ENCODE measurements around the gene KRTAP10-7.
A peak's percentile ranks its signal among the peaks of the same experiment; 100 is the strongest.
"Not testable (repeated sequence)": the region's sequence is repeated elsewhere in the genome, so short reads cannot be mapped to it uniquely, and the experiment has no call there.

Gene KRTAP10-7

GRCh38 chr21:44579056-44579832 is 21.2 kb upstream of the KRTAP10-7 start:
- no peak for TF ChIP-seq CTCF (IDR thresholded peaks at IDR 0.05; ENCODE audit: low read depth, low read length)
- DNase-seq (ENCODE audit: low read depth in 2 of 2) = no peak
- no peak overlapping the region for H3K4me3 ChIP-seq (replicated peaks in 1 of 2; ENCODE audit: low read depth in 2 of 2, low read length in 2 of 2)

GRCh38 chr21:44579833-44580144 is 20.6 kb upstream of the KRTAP10-7 start:
- no peak for DNase-seq (ENCODE audit: low read depth in 2 of 2)
- no peak for TF ChIP-seq CTCF (IDR thresholded peaks at IDR 0.05; ENCODE audit: low read depth, low read length)
- no peak overlapping the region for H3K4me3 ChIP-seq (replicated peaks in 1 of 2; ENCODE audit: low read depth in 2 of 2, low read length in 2 of 2)

GRCh38 chr21:44580231-44580821 is 20.1 kb upstream of the KRTAP10-7 start, which contains the start of gene KRTAP10-5:
Gene KRTAP10-5, minus strand, starts transcription at chr21:44580604. Its CDS starts 26 bp downstream, at chr21:44580578.
- not testable (repeated sequence) for H3K4me3 ChIP-seq (replicated peaks in 1 of 2; ENCODE audit: low read depth in 2 of 2, low read length in 2 of 2); DNase-seq (ENCODE audit: low read depth in 2 of 2)

- H3K4me3 ChIP-seq (replicated peaks in 1 of 2; ENCODE audit: low read depth in 2 of 2, low read length in 2 of 2) = no peak overlapping the region
- DNase-seq (ENCODE audit: low read depth in 2 of 2) = no peak
- no peak for TF ChIP-seq CTCF (IDR thresholded peaks at IDR 0.05; ENCODE audit: low read depth, low read length)
Measured at GRCh38 chr21:44581158-44581557, 19.2 kb upstream of the KRTAP10-7 start.

GRCh38 chr21:44582055-44582454 is 18.3 kb upstream of the KRTAP10-7 start:
- no peak overlapping the region for H3K4me3 ChIP-seq (replicated peaks in 1 of 2; ENCODE audit: low read depth in 2 of 2, low read length in 2 of 2)
- DNase-seq (ENCODE audit: low read depth in 2 of 2) = no peak
- TF ChIP-seq CTCF (IDR thresholded peaks at IDR 0.05; ENCODE audit: low read depth, low read length) = no peak

GRCh38 chr21:44583089-44583799 is 17.2 kb upstream of the KRTAP10-7 start:
- H3K4me3 ChIP-seq (replicated peaks in 1 of 2; ENCODE audit: low read depth in 2 of 2, low read length in 2 of 2) = no peak overlapping the region
- TF ChIP-seq CTCF (IDR thresholded peaks at IDR 0.05; ENCODE audit: low read depth, low read length) = no peak
- DNase-seq (ENCODE audit: low read depth in 2 of 2) = peak in 1 of 2 donors; percentile 5

- TF ChIP-seq CTCF (IDR thresholded peaks at IDR 0.05; ENCODE audit: low read depth, low read length) = no peak
- no peak overlapping the region for H3K4me3 ChIP-seq (replicated peaks in 1 of 2; ENCODE audit: low read depth in 2 of 2, low read length in 2 of 2)
- no peak for DNase-seq (ENCODE audit: low read depth in 2 of 2)
Measured at GRCh38 chr21:44583800-44584147, 16.6 kb upstream of the KRTAP10-7 start.

Data from cardiac fibroblast (primary cell).